Astrocyte (in vitro differentiated cells and primary cell): ENCODE results near the gene CIB1. TPM values are rescaled to one million over a fixed set of nuclear protein-coding genes. Genes with fewer than 3 reads are reported as not detected.

ENCODE experiments used
- DNase-seq: peaks from one replicate; pipeline ENCODE4 v3.0.0-alpha.2; 2010; ENCODE audit warnings: low read depth
- FAIRE-seq: peaks from 2 replicates; lab custom pipeline; 2011; peaks lifted over from hg19 to GRCh38; lab: Jason Lieb, UNC
- H2AFZ ChIP-seq: 2 replicates; pipeline ENCODE4 v1.6.0; 2012; ENCODE audit warnings: low read depth, low read length, inconsistent platforms
- H3K27ac ChIP-seq: 2 replicates; pipeline ENCODE4 v1.5.1; 2011; ENCODE audit warnings: low read depth, low read length, inconsistent platforms
- H3K27me3 ChIP-seq: 2 replicates; pipeline ENCODE4 v1.6.0; 2011; ENCODE audit warnings: low read length, inconsistent platforms; ENCODE audit not compliant: insufficient read depth
- H3K36me3 ChIP-seq: 2 replicates; pipeline ENCODE4 v1.5.1; 2011; ENCODE audit warnings: low read length, inconsistent platforms; ENCODE audit not compliant: insufficient read depth
- H3K4me1 ChIP-seq: 2 replicates; pipeline ENCODE4 v1.5.1; 2011; ENCODE audit warnings: low read length, inconsistent platforms; ENCODE audit not compliant: insufficient read depth
- H3K4me2 ChIP-seq: 2 replicates; pipeline ENCODE4 v1.6.0; 2012; ENCODE audit warnings: low read length, inconsistent platforms
- H3K4me3 ChIP-seq: 2 replicates; pipeline ENCODE4 v1.5.1; 2011; ENCODE audit warnings: low read depth, mild to moderate bottlenecking, low read length, inconsistent platforms; ENCODE audit not compliant: insufficient read depth
- H3K79me2 ChIP-seq: 2 replicates; pipeline ENCODE4 v1.6.0; 2012; ENCODE audit warnings: mild to moderate bottlenecking, low read length, inconsistent platforms; ENCODE audit not compliant: insufficient read depth
- H3K9ac ChIP-seq: 2 replicates; pipeline ENCODE4 v1.6.0; 2012; ENCODE audit warnings: mild to moderate bottlenecking, low read length, inconsistent platforms
- H3K9me3 ChIP-seq: 2 replicates; pipeline ENCODE4 v1.5.1; 2012; ENCODE audit warnings: low read depth, mild to moderate bottlenecking, low read length, inconsistent platforms; ENCODE audit not compliant: insufficient read depth
- H4K20me1 ChIP-seq: 2 replicates; pipeline ENCODE4 v1.6.0; 2012; ENCODE audit warnings: low read length, inconsistent platforms; ENCODE audit not compliant: insufficient read depth
- H3K27ac Mint-ChIP-seq: one replicate; pipeline ENCODE4 v1.8.0; 2021; ENCODE audit warnings: mild to moderate bottlenecking, mixed read lengths; ENCODE audit not compliant: unreplicated experiment
- H3K27me3 Mint-ChIP-seq: one replicate; pipeline ENCODE4 v1.8.0; 2021; ENCODE audit warnings: low read depth, mixed read lengths; ENCODE audit not compliant: unreplicated experiment
- H3K36me3 Mint-ChIP-seq: one replicate; pipeline ENCODE4 v1.8.0; 2021; ENCODE audit warnings: low read depth, mixed read lengths; ENCODE audit not compliant: unreplicated experiment
- H3K4me1 Mint-ChIP-seq: one replicate; pipeline ENCODE4 v1.8.0; 2021; ENCODE audit warnings: low read depth, mixed read lengths; ENCODE audit not compliant: unreplicated experiment
- H3K4me3 Mint-ChIP-seq: one replicate; pipeline ENCODE4 v1.8.0; 2021; ENCODE audit warnings: mild to moderate bottlenecking, moderate library complexity, mixed read lengths; ENCODE audit not compliant: unreplicated experiment
- H3K9me3 Mint-ChIP-seq: one replicate; pipeline ENCODE4 v1.8.0; 2021; ENCODE audit warnings: mild to moderate bottlenecking, mixed read lengths; ENCODE audit not compliant: unreplicated experiment
- EZH2 ChIP-seq: IDR thresholded peaks from 2 replicates; pipeline ENCODE4 v1.6.1; 2012; ENCODE audit warnings: mild to moderate bottlenecking, low read length, inconsistent platforms; ENCODE audit not compliant: insufficient read depth
- total RNA-seq: library from RNA; stranded (reverse); gene quantifications from 2 replicates; pipeline ENCODE4 v1.2.1, GENCODE V29; 2021
- TF ChIP-seq, protein P1 (sequence below): IDR thresholded peaks from 2 replicates; pipeline ENCODE4 v1.5.1; 2011; ENCODE audit warnings: low read depth, mild to moderate bottlenecking, inconsistent platforms, low read length, moderate library complexity; ENCODE audit not compliant: insufficient read depth

The CIB1 gene
- total RNA-seq, 1 donor from 2014 or later = 49.6 TPM

DNA sequence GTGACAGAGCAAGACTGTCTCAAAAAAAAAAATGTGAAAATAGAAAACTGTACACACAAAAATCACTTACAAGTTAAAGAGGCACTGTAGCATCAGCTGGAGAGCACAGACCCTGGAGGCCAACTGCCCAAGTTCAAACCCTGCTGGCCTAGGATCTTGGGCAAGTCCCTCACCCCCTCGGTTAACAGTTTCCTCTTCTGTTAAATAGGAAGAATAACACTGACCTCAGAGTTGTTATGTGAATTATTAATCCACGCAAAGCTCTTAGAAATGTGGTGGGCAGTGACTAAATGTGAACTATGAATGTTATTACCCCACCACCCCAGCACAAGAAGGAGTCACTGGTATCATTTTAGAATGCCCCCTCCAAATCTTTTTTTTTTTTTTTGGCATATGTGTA lies 11.2 kb downstream of the CIB1 start:
- H3K36me3 ChIP-seq = peaks cover 6% of the 10 kb centered on the region
- H3K79me2 ChIP-seq = no peaks in the 10 kb centered on the region
- no peaks in the 10 kb centered on the region for H3K4me1 Mint-ChIP-seq
- no peak overlapping the region for H3K4me3 ChIP-seq
- H3K27ac Mint-ChIP-seq = no peak overlapping the region
- peaks cover 3% of the 10 kb centered on the region for H3K27me3 Mint-ChIP-seq
- FAIRE-seq (no peak), DNase-seq (no peak)
- no peaks in the 10 kb centered on the region for H3K36me3 Mint-ChIP-seq
- no peaks in the 10 kb centered on the region for H3K27me3 ChIP-seq
- no peak overlapping the region for H3K4me3 Mint-ChIP-seq
- TF ChIP-seq, protein P1, sequence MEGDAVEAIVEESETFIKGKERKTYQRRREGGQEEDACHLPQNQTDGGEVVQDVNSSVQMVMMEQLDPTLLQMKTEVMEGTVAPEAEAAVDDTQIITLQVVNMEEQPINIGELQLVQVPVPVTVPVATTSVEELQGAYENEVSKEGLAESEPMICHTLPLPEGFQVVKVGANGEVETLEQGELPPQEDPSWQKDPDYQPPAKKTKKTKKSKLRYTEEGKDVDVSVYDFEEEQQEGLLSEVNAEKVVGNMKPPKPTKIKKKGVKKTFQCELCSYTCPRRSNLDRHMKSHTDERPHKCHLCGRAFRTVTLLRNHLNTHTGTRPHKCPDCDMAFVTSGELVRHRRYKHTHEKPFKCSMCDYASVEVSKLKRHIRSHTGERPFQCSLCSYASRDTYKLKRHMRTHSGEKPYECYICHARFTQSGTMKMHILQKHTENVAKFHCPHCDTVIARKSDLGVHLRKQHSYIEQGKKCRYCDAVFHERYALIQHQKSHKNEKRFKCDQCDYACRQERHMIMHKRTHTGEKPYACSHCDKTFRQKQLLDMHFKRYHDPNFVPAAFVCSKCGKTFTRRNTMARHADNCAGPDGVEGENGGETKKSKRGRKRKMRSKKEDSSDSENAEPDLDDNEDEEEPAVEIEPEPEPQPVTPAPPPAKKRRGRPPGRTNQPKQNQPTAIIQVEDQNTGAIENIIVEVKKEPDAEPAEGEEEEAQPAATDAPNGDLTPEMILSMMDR = no peak
- no peak for TF ChIP-seq EZH2
- no peaks in the 10 kb centered on the region for H3K9me3 Mint-ChIP-seq
- no peak overlapping the region for H2AFZ ChIP-seq
- no peak overlapping the region for H3K27ac ChIP-seq
- no peaks in the 10 kb centered on the region for H3K9me3 ChIP-seq
- H3K4me2 ChIP-seq = no peak overlapping the region
- no peaks in the 10 kb centered on the region for H4K20me1 ChIP-seq
- no peaks in the 10 kb centered on the region for H3K4me1 ChIP-seq
- no peak overlapping the region for H3K9ac ChIP-seq

DNA sequence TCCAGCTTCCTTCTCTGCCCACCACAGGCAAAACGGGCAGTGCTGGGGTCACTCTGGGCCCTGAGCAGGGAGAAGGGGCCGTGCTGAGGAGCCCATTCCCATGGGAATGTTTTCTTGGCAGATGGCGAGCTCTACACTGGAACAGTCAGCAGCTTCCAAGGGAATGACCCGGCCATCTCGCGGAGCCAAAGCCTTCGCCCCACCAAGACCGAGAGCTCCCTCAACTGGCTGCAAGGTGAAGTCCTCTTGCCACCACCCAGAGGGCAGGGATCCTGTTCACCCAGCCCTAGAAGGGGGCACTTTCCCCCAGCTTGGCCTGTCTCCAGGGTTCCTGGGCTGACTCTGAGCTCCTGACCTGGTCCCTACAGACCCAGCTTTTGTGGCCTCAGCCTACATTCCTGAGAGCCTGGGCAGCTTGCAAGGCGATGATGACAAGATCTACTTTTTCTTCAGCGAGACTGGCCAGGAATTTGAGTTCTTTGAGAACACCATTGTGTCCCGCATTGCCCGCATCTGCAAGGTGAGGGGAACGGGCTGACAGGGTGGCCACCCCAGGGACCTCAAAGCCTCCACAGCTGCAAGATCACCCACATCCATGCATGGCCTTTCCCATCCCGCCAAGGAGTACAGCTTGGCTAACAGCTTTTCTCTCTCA lies 12.4 kb downstream of the CIB1 start:
- H3K36me3 ChIP-seq = peaks cover 3% of the 10 kb centered on the region
- FAIRE-seq (peak; percentile 83), DNase-seq (peak; percentile 61)
- Mint-ChIP-seq H3K27ac (no peak overlapping the region), H3K4me1 (no peaks in the 10 kb centered on the region), H3K27me3 (peaks cover 3% of the 10 kb centered on the region), H3K36me3 (no peaks in the 10 kb centered on the region), H3K9me3 (no peaks in the 10 kb centered on the region), H3K4me3 (no peak overlapping the region)
- H3K27me3 ChIP-seq = no peaks in the 10 kb centered on the region
- no peak overlapping the region for H3K9ac ChIP-seq
- no peaks in the 10 kb centered on the region for H3K9me3 ChIP-seq
- H4K20me1 ChIP-seq = no peaks in the 10 kb centered on the region
- H3K4me2 ChIP-seq = no peak overlapping the region
- H3K79me2 ChIP-seq = no peaks in the 10 kb centered on the region
- no peak overlapping the region for H3K27ac ChIP-seq
- H3K4me3 ChIP-seq = no peak overlapping the region
- TF ChIP-seq, protein P1 = peak; percentile 57
- TF ChIP-seq EZH2 = no peak
- no peaks in the 10 kb centered on the region for H3K4me1 ChIP-seq
- peak overlapping the region; percentile 9 for H2AFZ ChIP-seq

- H3K9me3 ChIP-seq = no peaks in the 10 kb centered on the region
- no peak overlapping the region for H2AFZ ChIP-seq
- no peaks in the 10 kb centered on the region for H4K20me1 ChIP-seq
- no peak for FAIRE-seq
- no peaks in the 10 kb centered on the region for H3K4me1 Mint-ChIP-seq
- H3K4me3 ChIP-seq = no peak overlapping the region
- no peak overlapping the region for H3K27ac Mint-ChIP-seq
- H3K27me3 ChIP-seq = no peaks in the 10 kb centered on the region
- H3K79me2 ChIP-seq = no peaks in the 10 kb centered on the region
- H3K27me3 Mint-ChIP-seq = peaks cover 3% of the 10 kb centered on the region
- H3K36me3 Mint-ChIP-seq = no peaks in the 10 kb centered on the region
- no peak overlapping the region for H3K27ac ChIP-seq
- H3K4me3 Mint-ChIP-seq = no peak overlapping the region
- H3K36me3 ChIP-seq = no peaks in the 10 kb centered on the region
- DNase-seq = no peak
- no peaks in the 10 kb centered on the region for H3K9me3 Mint-ChIP-seq
- no peak for TF ChIP-seq EZH2
- TF ChIP-seq, protein P1 = peak; percentile 38
- no peak overlapping the region for H3K9ac ChIP-seq
- no peak overlapping the region for H3K4me2 ChIP-seq
- no peaks in the 10 kb centered on the region for H3K4me1 ChIP-seq
Measured at GRCh38 chr15:90219421-90220141, 14.2 kb downstream of the CIB1 start.
